Measurements from ENCODE around the gene BST2. TPM values are rescaled to one million over a fixed set of nuclear protein-coding genes. Genes with fewer than 3 reads are reported as not detected.

The BST2 gene
- total and polyA plus RNA-seq, 9 of the 15 experiments (the other 6 are each of a cell fraction or from before 2014, with no cell fraction given), result 11.2 to 232 (median 151) TPM

DNA sequence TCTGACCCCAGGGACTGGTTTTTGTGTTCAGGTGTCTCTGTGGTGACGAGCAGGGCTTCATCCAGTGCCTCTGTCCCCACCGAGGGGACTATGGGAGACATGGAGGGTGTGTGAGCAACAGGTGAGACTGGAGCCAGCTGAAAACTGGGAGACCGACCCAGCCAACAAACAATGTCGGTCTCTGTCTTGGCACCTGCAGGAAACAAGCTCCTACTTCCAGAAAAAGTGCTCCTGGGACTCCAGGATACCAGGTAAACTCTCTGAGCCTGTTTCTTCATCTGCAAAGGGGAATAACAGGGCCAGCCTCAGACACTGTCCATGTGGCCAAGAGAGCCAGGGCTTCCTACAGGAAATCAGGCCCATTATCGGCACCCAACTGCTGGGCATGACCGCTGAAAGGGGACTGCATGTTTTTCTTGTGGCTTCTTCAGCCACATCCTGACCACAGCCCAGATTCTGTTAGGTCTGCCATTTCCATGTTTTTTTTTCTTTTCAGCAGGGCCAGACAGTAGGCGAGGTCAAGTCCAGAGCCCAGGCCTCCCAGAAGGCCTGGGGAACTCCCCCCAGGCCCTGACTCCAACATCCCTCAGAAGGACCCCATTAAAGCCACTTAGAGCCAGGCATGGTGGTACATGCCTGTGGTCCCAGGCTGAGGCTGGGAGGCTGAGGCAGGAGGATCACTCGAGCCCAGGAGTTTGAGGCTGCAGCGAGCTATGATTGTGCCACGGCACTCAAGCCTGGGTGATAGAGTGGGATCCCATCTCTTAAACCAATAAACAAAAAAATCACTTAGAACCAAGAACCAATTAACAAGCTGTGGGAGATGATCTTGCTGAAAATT, 836 bp upstream of the BST2 start (continued):
- 0 out of 2 replicates have a peak, but pooled peaks have one; percentile 6 for TF ChIP-seq E2F5 (CRISPR knock-in tag; IDR thresholded peaks at IDR 0.05)
- TF ChIP-seq ZNF347 (CRISPR knock-in tag; IDR thresholded peaks at IDR 0.05; ENCODE audit: low read depth), result no peak
- TF ChIP-seq, protein P1, sequence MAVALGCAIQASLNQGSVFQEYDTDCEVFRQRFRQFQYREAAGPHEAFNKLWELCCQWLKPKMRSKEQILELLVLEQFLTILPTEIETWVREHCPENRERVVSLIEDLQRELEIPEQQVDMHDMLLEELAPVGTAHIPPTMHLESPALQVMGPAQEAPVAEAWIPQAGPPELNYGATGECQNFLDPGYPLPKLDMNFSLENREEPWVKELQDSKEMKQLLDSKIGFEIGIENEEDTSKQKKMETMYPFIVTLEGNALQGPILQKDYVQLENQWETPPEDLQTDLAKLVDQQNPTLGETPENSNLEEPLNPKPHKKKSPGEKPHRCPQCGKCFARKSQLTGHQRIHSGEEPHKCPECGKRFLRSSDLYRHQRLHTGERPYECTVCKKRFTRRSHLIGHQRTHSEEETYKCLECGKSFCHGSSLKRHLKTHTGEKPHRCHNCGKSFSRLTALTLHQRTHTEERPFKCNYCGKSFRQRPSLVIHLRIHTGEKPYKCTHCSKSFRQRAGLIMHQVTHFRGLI (CRISPR knock-in tag; IDR thresholded peaks at IDR 0.05), result no peak
- TF ChIP-seq NR4A1 (CRISPR knock-in tag; IDR thresholded peaks at IDR 0.05), result no peak
- no peak for TF ChIP-seq NR4A1 (tag; IDR thresholded peaks at IDR 0.05)
- TF ChIP-seq KLF6 (CRISPR knock-in tag; IDR thresholded peaks at IDR 0.05; ENCODE audit: borderline replicate concordance), result 0 out of 2 replicates have a peak, but pooled peaks have one; percentile 23
- TF ChIP-seq, protein P2, sequence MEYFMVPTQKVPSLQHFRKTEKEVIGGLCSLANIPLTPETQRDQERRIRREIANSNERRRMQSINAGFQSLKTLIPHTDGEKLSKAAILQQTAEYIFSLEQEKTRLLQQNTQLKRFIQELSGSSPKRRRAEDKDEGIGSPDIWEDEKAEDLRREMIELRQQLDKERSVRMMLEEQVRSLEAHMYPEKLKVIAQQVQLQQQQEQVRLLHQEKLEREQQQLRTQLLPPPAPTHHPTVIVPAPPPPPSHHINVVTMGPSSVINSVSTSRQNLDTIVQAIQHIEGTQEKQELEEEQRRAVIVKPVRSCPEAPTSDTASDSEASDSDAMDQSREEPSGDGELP (CRISPR knock-in tag; IDR thresholded peaks at IDR 0.05; ENCODE audit: borderline replicate concordance), result no peak
- no peak for TF ChIP-seq NFIC (IDR thresholded peaks at IDR 0.05)
- TF ChIP-seq ZNF785 (CRISPR knock-in tag; IDR thresholded peaks at IDR 0.05), result no peak
- no peak for TF ChIP-seq ARID4B (CRISPR knock-in tag; IDR thresholded peaks at IDR 0.05)
- no peak for TF ChIP-seq ZNF445 (CRISPR knock-in tag; IDR thresholded peaks at IDR 0.05; ENCODE audit: low read depth)
- no peak for TF ChIP-seq ZSCAN29 (IDR thresholded peaks at IDR 0.05)
